IMR-90 (cell line): ENCODE data around the gene SLCO2B1.

Source experiments
- CEBPB ChIP-seq: IDR thresholded peaks from 2 replicates; pipeline ENCODE4 v1.6.1; 2012; ENCODE audit warnings: low read depth, low read length, improper control_type of control experiment
- CTCF ChIP-seq: conservative IDR thresholded peaks from 2 replicates; pipeline ENCODE4 v1.5.1; 2012; ENCODE audit warnings: mild to moderate bottlenecking, low read depth, low read length, improper control_type of control experiment
- ELK1 ChIP-seq: fragments of 150-350 bp; IDR thresholded peaks from 2 replicates; pipeline ENCODE4 v1.6.1; 2016; ENCODE audit warnings: low read depth, mild to moderate bottlenecking, low read length, moderate library complexity, borderline replicate concordance
- MXI1 ChIP-seq: IDR thresholded peaks from 2 replicates; pipeline ENCODE4 v1.6.1; 2012; ENCODE audit warnings: low read depth, mild to moderate bottlenecking, low read length, moderate library complexity, borderline replicate concordance
- NFE2L2 ChIP-seq: fragments of 150-350 bp; IDR thresholded peaks from 2 replicates; pipeline ENCODE4 v1.6.1; 2016; ENCODE audit warnings: low read depth, mild to moderate bottlenecking, low read length
- POLR2A ChIP-seq: IDR thresholded peaks from 2 replicates; pipeline ENCODE4 v1.6.1; 2012; ENCODE audit warnings: mild to moderate bottlenecking, low read depth, low read length
- RCOR1 ChIP-seq: IDR thresholded peaks from 2 replicates; pipeline ENCODE4 v1.6.1; 2012; ENCODE audit warnings: mild to moderate bottlenecking, low read length, improper control_type of control experiment; ENCODE audit not compliant: insufficient replicate concordance
- RFX5 ChIP-seq: IDR thresholded peaks from 2 replicates; pipeline ENCODE4 v1.8.0; 2012; ENCODE audit warnings: low read depth, mild to moderate bottlenecking, low read length, moderate library complexity
- TF ChIP-seq, protein P1 (sequence below): fragments of 150-350 bp; IDR thresholded peaks from 2 replicates; pipeline ENCODE4 v1.6.1; 2017; ENCODE audit warnings: mild to moderate bottlenecking, antibody characterized with exemption, low read length, low read depth

- TF ChIP-seq CTCF (no peak), NFE2L2 (no peak), CEBPB (no peak), RFX5 (no peak), POLR2A (no peak), RCOR1 (no peak), MXI1 (no peak), ELK1 (no peak)
- TF ChIP-seq, protein P1, sequence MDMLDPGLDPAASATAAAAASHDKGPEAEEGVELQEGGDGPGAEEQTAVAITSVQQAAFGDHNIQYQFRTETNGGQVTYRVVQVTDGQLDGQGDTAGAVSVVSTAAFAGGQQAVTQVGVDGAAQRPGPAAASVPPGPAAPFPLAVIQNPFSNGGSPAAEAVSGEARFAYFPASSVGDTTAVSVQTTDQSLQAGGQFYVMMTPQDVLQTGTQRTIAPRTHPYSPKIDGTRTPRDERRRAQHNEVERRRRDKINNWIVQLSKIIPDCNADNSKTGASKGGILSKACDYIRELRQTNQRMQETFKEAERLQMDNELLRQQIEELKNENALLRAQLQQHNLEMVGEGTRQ = no peak
Measured at GRCh38 chr11:75195167-75195962, 44.5 kb downstream of the SLCO2B1 start.
